Gastrocnemius medialis (tissue), 4 donors: ENCODE data around the gene ZNF775.

Experiments used
- CTCF ChIP-seq, 5 experiments: fragments of 450-650 bp in 3 of 5; fragments of 200-600 bp in 2 of 5; sonication (generic) in 2 of 5; IDR thresholded peaks in 4 of 5; conservative IDR thresholded peaks in 1 of 5; 1 replicate in 4 of 5; 2 replicates in 1 of 5; pipeline ENCODE4 v1.5.1; 2016 to 2019; ENCODE audit warnings: antibody characterized with exemption in 5 of 5, mild to moderate bottlenecking in 3 of 5, moderate library complexity in 3 of 5
- POLR2A ChIP-seq, 2 donors: fragments of 450-650 bp; IDR thresholded peaks; one replicate each; pipeline ENCODE4 v1.6.1; 2017; ENCODE audit warnings: antibody characterized with exemption in 2 of 2, mild to moderate bottlenecking in 2 of 2, moderate library complexity in 2 of 2

GRCh38 chr7:150367677-150368095 lies 11.4 kb upstream of the ZNF775 start:
- TF ChIP-seq CTCF (IDR thresholded peaks at IDR 0.05 in 4 of 5, conservative IDR thresholded peaks at IDR 0.05 in 1 of 5), result no peak
- no peak for TF ChIP-seq POLR2A (IDR thresholded peaks at IDR 0.05)
